Astrocyte (in vitro differentiated cells and primary cell): Measurements from ENCODE around the gene SLC7A5. TPM values are rescaled to one million over a fixed set of nuclear protein-coding genes. Genes with fewer than 3 reads are reported as not detected.
"Not testable (repeated sequence)": the region's sequence is repeated elsewhere in the genome, so short reads cannot be mapped to it uniquely, and the experiment has no call there.

Experiments used
- DNase-seq: peaks from one replicate; pipeline ENCODE4 v3.0.0-alpha.2; 2010; ENCODE audit warnings: low read depth
- FAIRE-seq: peaks from 2 replicates; lab custom pipeline; 2011; peaks lifted over from hg19 to GRCh38; lab: Jason Lieb, UNC
- H2AFZ ChIP-seq: 2 replicates; pipeline ENCODE4 v1.6.0; 2012; ENCODE audit warnings: low read depth, low read length, inconsistent platforms
- H3K27ac ChIP-seq: 2 replicates; pipeline ENCODE4 v1.5.1; 2011; ENCODE audit warnings: low read depth, low read length, inconsistent platforms
- H3K27me3 ChIP-seq: 2 replicates; pipeline ENCODE4 v1.6.0; 2011; ENCODE audit warnings: low read length, inconsistent platforms; ENCODE audit not compliant: insufficient read depth
- H3K36me3 ChIP-seq: 2 replicates; pipeline ENCODE4 v1.5.1; 2011; ENCODE audit warnings: low read length, inconsistent platforms; ENCODE audit not compliant: insufficient read depth
- H3K4me1 ChIP-seq: 2 replicates; pipeline ENCODE4 v1.5.1; 2011; ENCODE audit warnings: low read length, inconsistent platforms; ENCODE audit not compliant: insufficient read depth
- H3K4me2 ChIP-seq: 2 replicates; pipeline ENCODE4 v1.6.0; 2012; ENCODE audit warnings: low read length, inconsistent platforms
- H3K4me3 ChIP-seq: 2 replicates; pipeline ENCODE4 v1.5.1; 2011; ENCODE audit warnings: low read depth, mild to moderate bottlenecking, low read length, inconsistent platforms; ENCODE audit not compliant: insufficient read depth
- H3K79me2 ChIP-seq: 2 replicates; pipeline ENCODE4 v1.6.0; 2012; ENCODE audit warnings: mild to moderate bottlenecking, low read length, inconsistent platforms; ENCODE audit not compliant: insufficient read depth
- H3K9ac ChIP-seq: 2 replicates; pipeline ENCODE4 v1.6.0; 2012; ENCODE audit warnings: mild to moderate bottlenecking, low read length, inconsistent platforms
- H3K9me3 ChIP-seq: 2 replicates; pipeline ENCODE4 v1.5.1; 2012; ENCODE audit warnings: low read depth, mild to moderate bottlenecking, low read length, inconsistent platforms; ENCODE audit not compliant: insufficient read depth
- H4K20me1 ChIP-seq: 2 replicates; pipeline ENCODE4 v1.6.0; 2012; ENCODE audit warnings: low read length, inconsistent platforms; ENCODE audit not compliant: insufficient read depth
- H3K27ac Mint-ChIP-seq: one replicate; pipeline ENCODE4 v1.8.0; 2021; ENCODE audit warnings: mild to moderate bottlenecking, mixed read lengths; ENCODE audit not compliant: unreplicated experiment
- H3K27me3 Mint-ChIP-seq: one replicate; pipeline ENCODE4 v1.8.0; 2021; ENCODE audit warnings: low read depth, mixed read lengths; ENCODE audit not compliant: unreplicated experiment
- H3K36me3 Mint-ChIP-seq: one replicate; pipeline ENCODE4 v1.8.0; 2021; ENCODE audit warnings: low read depth, mixed read lengths; ENCODE audit not compliant: unreplicated experiment
- H3K4me1 Mint-ChIP-seq: one replicate; pipeline ENCODE4 v1.8.0; 2021; ENCODE audit warnings: low read depth, mixed read lengths; ENCODE audit not compliant: unreplicated experiment
- H3K4me3 Mint-ChIP-seq: one replicate; pipeline ENCODE4 v1.8.0; 2021; ENCODE audit warnings: mild to moderate bottlenecking, moderate library complexity, mixed read lengths; ENCODE audit not compliant: unreplicated experiment
- H3K9me3 Mint-ChIP-seq: one replicate; pipeline ENCODE4 v1.8.0; 2021; ENCODE audit warnings: mild to moderate bottlenecking, mixed read lengths; ENCODE audit not compliant: unreplicated experiment
- total RNA-seq: library from RNA; stranded (reverse); gene quantifications from 2 replicates; pipeline ENCODE4 v1.2.1, GENCODE V29; 2021
- TF ChIP-seq, protein P1 (sequence below): IDR thresholded peaks from 2 replicates; pipeline ENCODE4 v1.5.1; 2011; ENCODE audit warnings: low read depth, mild to moderate bottlenecking, inconsistent platforms, low read length, moderate library complexity; ENCODE audit not compliant: insufficient read depth

SLC7A5 gene
- total RNA-seq, 1 donor from 2014 or later = 815 TPM

GRCh38 chr16:87909203-87909935 is 40.1 kb upstream of the SLC7A5 start:
- TF ChIP-seq, protein P1, sequence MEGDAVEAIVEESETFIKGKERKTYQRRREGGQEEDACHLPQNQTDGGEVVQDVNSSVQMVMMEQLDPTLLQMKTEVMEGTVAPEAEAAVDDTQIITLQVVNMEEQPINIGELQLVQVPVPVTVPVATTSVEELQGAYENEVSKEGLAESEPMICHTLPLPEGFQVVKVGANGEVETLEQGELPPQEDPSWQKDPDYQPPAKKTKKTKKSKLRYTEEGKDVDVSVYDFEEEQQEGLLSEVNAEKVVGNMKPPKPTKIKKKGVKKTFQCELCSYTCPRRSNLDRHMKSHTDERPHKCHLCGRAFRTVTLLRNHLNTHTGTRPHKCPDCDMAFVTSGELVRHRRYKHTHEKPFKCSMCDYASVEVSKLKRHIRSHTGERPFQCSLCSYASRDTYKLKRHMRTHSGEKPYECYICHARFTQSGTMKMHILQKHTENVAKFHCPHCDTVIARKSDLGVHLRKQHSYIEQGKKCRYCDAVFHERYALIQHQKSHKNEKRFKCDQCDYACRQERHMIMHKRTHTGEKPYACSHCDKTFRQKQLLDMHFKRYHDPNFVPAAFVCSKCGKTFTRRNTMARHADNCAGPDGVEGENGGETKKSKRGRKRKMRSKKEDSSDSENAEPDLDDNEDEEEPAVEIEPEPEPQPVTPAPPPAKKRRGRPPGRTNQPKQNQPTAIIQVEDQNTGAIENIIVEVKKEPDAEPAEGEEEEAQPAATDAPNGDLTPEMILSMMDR = peak; percentile 64
- peak; percentile 32 for FAIRE-seq
- peak overlapping the region; percentile 64 for H3K27ac Mint-ChIP-seq

GRCh38 chr16:87908101-87908500 is 38.8 kb upstream of the SLC7A5 start:
- not testable (repeated sequence) for FAIRE-seq

More at GRCh38 chr16:87909203-87909935, 40.1 kb upstream of the SLC7A5 start:
- H3K36me3 Mint-ChIP-seq, DNase-seq, H3K4me3 Mint-ChIP-seq, H2AFZ ChIP-seq, H3K4me1 ChIP-seq, H3K9me3 ChIP-seq, H3K9ac ChIP-seq, H3K27ac ChIP-seq, H3K4me1 Mint-ChIP-seq, H3K4me3 ChIP-seq, H4K20me1 ChIP-seq, H3K9me3 Mint-ChIP-seq, H3K4me2 ChIP-seq, H3K79me2 ChIP-seq, H3K36me3 ChIP-seq, H3K27me3 ChIP-seq: not testable (repeated sequence)
- peaks cover 47% of the 10 kb centered on the region for H3K27me3 Mint-ChIP-seq

DNA sequence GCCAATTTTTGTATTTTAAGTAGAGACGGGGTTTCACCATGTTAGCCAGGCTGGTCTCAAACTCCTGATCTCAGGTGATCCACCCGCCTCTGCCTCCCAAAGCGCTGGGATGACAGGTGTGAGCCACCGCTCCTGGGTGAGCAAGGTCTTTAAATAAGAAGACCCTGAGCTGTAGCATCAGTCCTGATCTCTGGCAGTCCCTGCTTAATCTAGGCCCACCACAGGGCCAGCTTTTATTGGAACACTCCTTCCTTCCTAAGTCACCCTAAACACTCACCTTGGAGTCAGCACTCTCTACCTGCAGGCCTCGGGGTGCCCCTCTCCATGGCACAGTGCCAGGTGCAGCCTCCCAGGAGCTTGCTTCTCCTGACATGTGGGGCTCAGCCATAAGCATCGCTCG is 36.2 kb upstream of the SLC7A5 start:
- not testable (repeated sequence) for H3K27me3 ChIP-seq, H3K9me3 ChIP-seq, H3K36me3 Mint-ChIP-seq, DNase-seq, H3K9ac ChIP-seq, H3K27ac Mint-ChIP-seq, FAIRE-seq, H2AFZ ChIP-seq, H3K36me3 ChIP-seq, H3K79me2 ChIP-seq, H4K20me1 ChIP-seq, H3K27ac ChIP-seq, H3K4me1 Mint-ChIP-seq, H3K4me2 ChIP-seq, H3K4me3 ChIP-seq, H3K4me1 ChIP-seq, H3K4me3 Mint-ChIP-seq, H3K9me3 Mint-ChIP-seq
- peaks cover 25% of the 10 kb centered on the region for H3K27me3 Mint-ChIP-seq

More at GRCh38 chr16:87908101-87908500, 38.8 kb upstream of the SLC7A5 start:
- not testable (repeated sequence) for H3K79me2 ChIP-seq, H3K9me3 ChIP-seq, H3K27ac Mint-ChIP-seq, H4K20me1 ChIP-seq, H3K4me1 Mint-ChIP-seq, H3K27ac ChIP-seq, H3K27me3 ChIP-seq, DNase-seq, H3K4me2 ChIP-seq, H3K4me3 Mint-ChIP-seq, H3K4me3 ChIP-seq, H3K36me3 Mint-ChIP-seq, H3K9ac ChIP-seq, H3K36me3 ChIP-seq, H3K9me3 Mint-ChIP-seq, H3K4me1 ChIP-seq, H2AFZ ChIP-seq
- H3K27me3 Mint-ChIP-seq = peaks cover 35% of the 10 kb centered on the region

DNA sequence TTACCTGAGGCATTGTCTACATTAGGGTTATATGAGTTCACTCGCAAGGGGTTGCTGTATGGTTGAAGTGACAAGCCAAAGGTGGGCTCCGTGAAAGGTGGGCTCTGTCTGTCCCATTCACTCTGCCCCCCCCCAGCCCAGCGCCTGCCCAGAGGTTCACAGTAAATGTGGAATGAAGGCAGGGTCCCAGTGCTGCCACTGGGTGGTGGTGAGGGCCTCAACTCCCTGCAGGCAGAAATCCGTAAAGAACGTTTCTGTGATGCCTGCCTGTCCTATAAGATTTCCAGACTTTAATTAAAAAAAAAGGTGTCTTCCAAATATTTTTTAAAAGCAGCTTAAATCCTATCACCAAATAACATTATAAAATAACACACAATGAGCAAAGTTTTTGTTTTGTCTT is 35.7 kb upstream of the SLC7A5 start:
- not testable (repeated sequence) for H3K9ac ChIP-seq, H3K4me1 Mint-ChIP-seq, FAIRE-seq, H2AFZ ChIP-seq, H3K27ac Mint-ChIP-seq, H3K4me1 ChIP-seq, H3K36me3 Mint-ChIP-seq, DNase-seq, H3K4me3 Mint-ChIP-seq, H3K27me3 ChIP-seq, H3K9me3 ChIP-seq, H3K4me3 ChIP-seq, H3K79me2 ChIP-seq, H3K36me3 ChIP-seq, H3K4me2 ChIP-seq, H3K27ac ChIP-seq, H3K9me3 Mint-ChIP-seq, H4K20me1 ChIP-seq
- peaks cover 27% of the 10 kb centered on the region for H3K27me3 Mint-ChIP-seq

GRCh38 chr16:87900489-87900888 is 31.2 kb upstream of the SLC7A5 start:
- H3K9ac ChIP-seq, H3K4me2 ChIP-seq, H3K9me3 ChIP-seq, H3K36me3 Mint-ChIP-seq, H2AFZ ChIP-seq, H3K27me3 ChIP-seq, FAIRE-seq, H4K20me1 ChIP-seq, H3K79me2 ChIP-seq, H3K36me3 ChIP-seq, H3K4me3 Mint-ChIP-seq, H3K27ac Mint-ChIP-seq, H3K9me3 Mint-ChIP-seq, H3K27ac ChIP-seq, DNase-seq, H3K4me1 ChIP-seq, H3K4me3 ChIP-seq, H3K27me3 Mint-ChIP-seq: not testable (repeated sequence)
- peaks cover 21% of the 10 kb centered on the region for H3K4me1 Mint-ChIP-seq
